KBM-7 (cell line): ENCODE measurements around the gene MYO1C.

Experiments
- DNase-seq: peaks from one replicate; pipeline ENCODE4 v3.0.0-alpha.2; 2015
- in situ Hi-C: fragments of 300-500 bp; cut with MboI; formaldehyde crosslinking; loops from 2 replicates; pipeline ENCODE4 v1.14.3; 2020; ENCODE audit warnings: low sequenced_read_pairs, low pct_unique_long_range_greater_than_20kb, mixed read lengths

MYO1C gene

GRCh38 chr17:1488826-1489270, 3.6 kb downstream of the MYO1C start:
- no peak for DNase-seq
- in situ Hi-C loops = no loop called here

- no peak for DNase-seq
- in situ Hi-C loops = no loop called here
Measured at GRCh38 chr17:1487939-1488825, 4.3 kb downstream of the MYO1C start.

DNA sequence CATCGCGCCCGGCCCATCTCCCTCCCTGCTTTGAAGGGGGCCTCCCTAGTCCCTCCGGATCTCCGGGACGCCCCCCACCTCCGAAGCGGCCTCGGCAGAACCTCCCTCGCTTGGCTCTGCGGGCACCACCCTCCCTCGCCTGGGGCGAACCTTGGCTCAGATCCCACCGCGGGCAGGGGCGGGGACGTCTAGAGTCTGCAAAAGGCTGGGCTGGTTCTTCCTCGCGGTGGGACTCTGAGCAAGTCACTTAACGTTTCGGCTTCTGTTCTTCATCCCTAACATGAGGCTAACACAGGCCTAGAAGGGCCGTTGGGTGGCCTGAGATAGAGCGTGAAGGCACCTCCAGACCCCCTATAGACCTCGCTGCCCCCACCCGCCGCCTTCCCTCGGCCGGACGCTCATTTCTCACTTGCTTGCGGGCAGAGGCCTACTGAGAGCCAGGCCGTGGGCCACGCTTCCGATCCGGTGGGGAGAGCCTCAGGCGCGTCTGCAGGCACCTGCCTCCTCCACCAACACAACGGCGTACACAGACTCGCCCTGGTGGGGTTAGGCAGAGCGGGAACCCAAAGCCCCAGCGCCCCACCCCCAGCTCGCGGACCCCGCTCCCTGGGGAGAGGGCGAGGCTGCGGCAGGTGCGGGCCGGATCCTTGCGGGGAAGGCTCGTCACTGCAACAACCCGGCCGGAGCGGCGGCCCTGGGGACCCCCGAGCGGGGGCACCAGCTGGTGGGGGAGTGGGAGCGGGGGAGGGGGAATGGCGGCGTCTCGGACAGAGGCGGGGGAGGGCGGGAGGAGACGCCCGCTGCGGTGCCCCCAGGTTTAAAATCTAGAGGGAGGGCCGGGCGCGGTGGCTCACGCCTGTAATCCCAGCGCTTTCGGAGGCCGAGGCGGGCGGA, 5.4 kb downstream of the MYO1C start:
- in situ Hi-C loops = no loop called here
- DNase-seq = no peak

DNA sequence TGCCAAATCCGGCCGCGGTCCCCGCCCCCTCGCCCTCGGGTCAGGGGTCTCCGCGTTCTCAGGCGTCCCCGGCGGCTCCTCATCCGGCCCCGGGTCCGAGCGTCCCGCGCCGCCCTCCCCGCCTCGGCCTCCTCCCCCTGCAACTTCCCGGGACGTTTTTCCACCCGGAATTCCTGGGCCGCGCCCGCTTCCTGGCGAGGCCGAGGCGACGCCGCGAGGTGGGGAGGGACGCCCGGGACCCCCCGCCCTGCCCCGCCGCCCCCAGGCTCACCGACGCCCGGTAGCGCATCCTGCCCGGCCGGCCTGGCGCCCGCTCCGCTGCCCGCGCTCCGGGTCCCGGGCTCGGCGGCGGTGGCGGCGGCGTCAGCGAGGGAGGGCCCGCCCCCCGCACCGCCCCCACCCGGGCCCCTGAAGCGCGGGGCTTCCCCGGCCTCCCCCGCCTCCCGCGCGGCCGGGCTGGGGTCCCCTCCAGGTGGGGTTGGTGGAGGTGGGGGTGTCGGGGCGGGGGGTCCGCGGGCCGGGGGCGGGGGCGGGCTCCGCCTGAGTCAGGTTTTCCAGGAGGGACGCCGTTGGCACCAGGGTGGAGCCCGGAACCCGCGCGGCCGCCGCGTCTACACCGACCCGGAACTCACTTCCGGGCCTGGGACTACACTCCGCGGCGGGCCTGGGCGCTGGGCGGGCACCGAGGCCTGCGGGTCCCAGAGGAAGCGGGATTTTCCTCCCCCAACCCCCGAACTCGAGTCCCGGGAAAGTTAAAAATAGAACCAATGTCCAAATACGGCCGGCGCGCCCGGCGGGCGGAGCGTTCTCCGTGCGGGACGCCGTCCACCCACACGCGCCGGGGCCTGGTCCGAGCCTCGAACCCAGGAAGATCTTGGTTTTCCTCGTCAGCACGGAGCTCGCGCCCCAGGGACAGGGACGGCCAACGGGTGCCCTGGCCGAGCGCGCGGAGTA, 6.8 kb downstream of the MYO1C start:
- peak; percentile 34 for DNase-seq
- in situ Hi-C loops = no loop called here

- DNase-seq = peak; percentile 72
- in situ Hi-C loops = no loop called here
Measured at GRCh38 chr17:1484676-1485422, 7.6 kb downstream of the MYO1C start.

DNA sequence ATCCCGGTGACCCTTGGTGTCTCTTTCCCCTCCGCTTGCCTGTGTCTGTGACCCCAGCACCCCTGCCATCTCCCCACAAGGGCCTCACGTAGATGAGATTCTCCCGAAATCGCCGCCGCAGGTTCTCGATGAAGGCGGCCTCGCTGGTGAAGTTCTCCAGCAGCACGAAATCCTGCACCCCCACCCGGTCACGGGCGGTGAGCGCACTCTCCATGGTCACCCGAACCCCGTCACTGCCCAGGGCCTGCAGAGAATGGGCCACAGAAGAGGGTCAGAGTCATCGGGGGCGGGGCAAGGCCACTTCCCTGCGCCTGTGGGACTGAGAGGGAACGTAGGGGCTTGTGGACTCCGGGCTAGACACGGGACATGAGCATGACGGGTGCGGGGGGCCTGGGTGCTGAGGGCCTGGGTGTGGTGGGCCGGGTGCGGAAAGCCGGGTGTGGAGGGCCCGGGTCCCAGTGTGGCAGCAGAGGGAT, 8.4 kb downstream of the MYO1C start:
- in situ Hi-C loops = no loop called here

GRCh38 chr17:1482680-1483079, 9.8 kb downstream of the MYO1C start:
- in situ Hi-C loops = no loop called here
- DNase-seq = no peak

More for the DNA sequence above, 8.4 kb downstream of the MYO1C start:
- DNase-seq = no peak

GRCh38 chr17:1481736-1482135, 10.8 kb downstream of the MYO1C start:
- DNase-seq = no peak
- in situ Hi-C loops = no loop called here

DNA sequence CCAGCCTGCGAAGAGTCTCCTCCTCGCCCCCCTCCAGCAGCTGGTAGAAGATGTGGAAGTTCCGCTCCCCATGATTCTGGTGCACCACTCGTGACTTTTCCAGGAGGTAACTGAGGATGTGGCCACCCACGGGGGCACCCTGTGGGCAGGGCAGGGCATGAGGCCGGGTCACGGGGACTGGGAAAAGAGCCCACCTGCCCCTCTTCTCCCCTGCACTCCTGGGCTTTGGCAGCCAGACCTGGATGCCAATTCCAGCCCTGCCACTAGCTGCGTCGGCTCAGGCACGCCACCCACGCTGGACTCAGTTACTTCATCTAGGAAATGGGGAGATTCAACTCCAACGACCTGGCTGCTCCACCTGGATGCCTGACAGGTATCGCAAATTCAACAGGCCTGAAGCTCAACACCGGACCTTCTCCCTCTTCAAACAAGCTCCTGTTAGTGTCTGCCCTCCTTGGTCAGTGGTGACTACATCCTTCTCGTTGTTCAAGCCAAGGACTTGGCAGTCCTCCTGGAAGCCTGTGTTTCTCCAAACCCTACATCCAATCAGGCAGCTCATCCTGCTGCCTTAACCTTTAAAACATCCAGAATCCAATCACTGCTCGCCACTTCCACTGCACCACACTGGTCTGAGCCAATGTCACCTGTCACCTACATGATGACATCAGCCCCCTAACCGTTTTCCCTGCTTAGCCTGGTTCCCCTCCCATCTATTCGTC, 11.6 kb downstream of the MYO1C start:
- no peak for DNase-seq

GRCh38 chr17:1478418-1478817, 14.1 kb downstream of the MYO1C start:
- no peak for DNase-seq
- in situ Hi-C loops = no loop called here

More for the DNA sequence above, 11.6 kb downstream of the MYO1C start:
- in situ Hi-C loops = no loop called here

DNA sequence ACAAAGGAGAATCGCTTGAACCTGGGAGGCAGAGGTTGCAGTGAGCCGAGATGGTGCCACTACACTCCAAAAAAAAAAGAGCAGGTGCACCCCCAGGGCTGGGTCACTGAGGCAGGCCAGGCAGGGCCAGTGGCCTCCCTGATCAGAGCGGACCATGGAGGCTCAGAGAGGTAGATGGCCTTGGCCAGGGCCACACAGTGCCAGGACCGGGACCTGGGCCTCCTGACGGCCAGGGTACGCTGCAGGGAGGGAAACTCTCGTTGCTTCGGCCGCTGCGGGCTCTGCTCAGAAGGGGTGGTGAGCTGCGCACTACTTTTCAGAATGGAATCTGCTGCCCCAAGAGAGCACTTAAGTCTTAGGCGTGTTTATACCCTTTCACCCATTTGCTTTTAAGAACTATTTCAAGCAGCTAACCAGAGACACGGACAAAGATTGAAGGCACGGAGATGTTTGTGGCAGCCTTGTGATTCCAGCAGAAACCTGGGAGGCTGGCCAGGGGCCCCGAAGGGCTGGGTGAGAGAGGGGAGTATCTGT, 17.1 kb downstream of the MYO1C start:
- no peak for DNase-seq
- in situ Hi-C loops = no loop called here

DNA sequence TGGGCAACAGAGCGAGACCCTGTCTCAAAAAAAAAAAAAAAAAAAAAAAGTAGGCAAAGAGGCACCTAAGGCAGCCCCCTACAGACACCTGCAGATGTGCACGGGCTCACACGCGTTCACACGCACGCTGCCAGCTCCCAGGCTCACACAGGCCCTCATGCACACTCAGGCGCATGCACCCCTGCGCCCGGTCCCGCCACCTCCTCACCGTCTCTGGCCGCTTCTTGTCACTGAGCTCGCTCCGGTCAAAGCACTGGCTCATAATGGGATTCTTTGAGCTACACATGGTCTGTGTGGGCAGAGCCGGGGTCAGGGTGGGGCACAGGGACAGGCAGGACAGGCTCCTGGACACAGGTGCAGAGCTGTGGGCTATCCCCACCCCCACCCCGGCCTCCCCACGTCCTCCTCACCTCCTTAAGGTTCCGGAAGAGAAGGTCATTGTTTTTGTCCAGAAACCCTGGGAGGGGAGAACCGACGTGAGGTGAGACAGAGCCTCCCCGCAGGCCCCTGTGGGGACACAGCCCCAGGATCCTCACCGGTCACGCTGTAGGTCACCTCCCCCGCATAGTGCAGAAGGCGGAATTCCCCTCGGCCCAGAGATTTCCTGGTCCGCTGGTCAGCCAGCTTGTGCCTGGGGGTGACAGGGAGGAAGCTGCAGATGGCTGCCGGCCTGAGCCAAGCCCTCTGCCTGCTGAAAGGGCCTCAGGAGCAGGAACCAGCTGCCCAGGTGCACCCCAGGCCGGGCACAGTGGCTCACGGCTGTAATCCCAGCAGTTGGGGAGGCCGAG, 17.9 kb downstream of the MYO1C start:
- DNase-seq = no peak
- in situ Hi-C loops = no loop called here

- no peak for DNase-seq
- in situ Hi-C loops = no loop called here
Measured at GRCh38 chr17:1473841-1474240, 18.6 kb downstream of the MYO1C start.

GRCh38 chr17:1473170-1473569, 19.3 kb downstream of the MYO1C start:
- in situ Hi-C loops = no loop called here
- no peak for DNase-seq

DNA sequence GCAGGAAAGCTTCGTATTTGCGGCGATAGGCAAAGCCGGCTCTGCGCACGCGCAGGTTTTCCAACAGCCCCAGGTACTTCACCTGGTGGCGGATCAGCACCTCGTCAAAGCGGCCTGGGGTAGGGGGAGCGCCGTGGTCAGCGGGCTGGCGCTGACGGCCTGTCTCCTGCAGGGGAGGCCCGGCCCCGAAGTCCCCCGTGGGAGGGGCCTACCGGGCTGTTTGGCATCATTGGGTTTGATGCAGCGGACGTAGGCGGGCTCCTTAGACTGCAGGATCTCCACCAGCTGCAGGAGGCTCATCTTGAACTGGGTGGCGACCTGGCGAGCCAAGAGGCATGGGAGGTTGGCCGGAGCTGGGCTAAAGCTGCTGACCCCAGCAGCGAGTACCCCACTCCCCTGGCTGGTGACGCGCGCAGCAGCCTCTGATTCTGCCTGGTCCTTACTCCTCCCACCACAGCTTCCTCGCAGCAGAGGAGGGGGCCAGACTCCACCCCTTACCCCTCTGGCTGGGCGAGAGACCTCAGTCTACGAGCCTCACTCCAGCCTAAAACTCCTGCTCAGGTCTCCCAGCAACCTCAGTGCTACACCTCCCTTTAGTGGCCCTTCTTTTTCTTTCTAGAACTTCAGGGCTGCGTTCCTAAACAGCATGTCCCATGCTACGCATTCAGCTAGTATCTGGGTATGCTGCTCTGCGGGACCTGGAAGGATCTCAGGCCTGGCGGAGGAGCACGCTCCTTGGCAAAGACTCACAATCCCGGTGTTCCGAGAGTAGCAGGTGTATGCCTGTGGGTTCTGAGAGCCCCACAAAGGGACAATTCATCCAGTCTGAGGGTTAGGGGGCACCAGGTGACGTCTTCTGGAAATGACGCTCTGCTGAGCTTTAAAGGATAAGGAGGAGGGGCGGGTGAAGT, 20.3 kb downstream of the MYO1C start:
- in situ Hi-C loops = no loop called here

DNA sequence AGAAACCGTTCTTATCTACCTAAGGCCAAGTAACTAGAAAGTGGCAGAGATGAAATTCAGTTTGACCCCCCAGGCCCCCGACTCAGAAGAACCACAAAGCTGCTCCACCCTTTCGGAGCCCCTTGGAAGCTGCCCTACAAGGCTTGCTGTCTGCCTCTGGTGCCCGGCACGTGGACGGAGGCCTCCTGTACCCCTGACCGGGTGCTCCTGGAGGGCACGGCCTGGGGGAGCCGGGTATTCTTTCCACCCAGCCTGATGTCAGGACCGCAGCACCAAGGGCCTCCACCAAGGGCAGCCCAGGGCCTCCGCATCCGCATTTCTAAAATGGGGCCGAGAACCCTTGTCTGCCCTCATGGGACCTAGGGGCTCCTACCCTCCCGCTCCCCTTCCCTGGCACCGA, 21.0 kb downstream of the MYO1C start:
- DNase-seq = no peak
- in situ Hi-C loops = no loop called here

More for the DNA sequence above, 20.3 kb downstream of the MYO1C start:
- DNase-seq = no peak
